GM10248 (cell line): ENCODE measurements around the gene PLXNA3.

Source experiments
- CTCF ChIA-PET: fragments of 300-600 bp; sonication (Branson Sonifier 250); formaldehyde crosslinking; extraction: SDS; loops from one replicate; lab custom pipeline; 2021; ENCODE audit warnings: antibody characterized with exemption; lab: Yijun Ruan, JAX
- POLR2A ChIA-PET: fragments of 350-650 bp; sonication (Branson Sonifier 250); formaldehyde crosslinking; extraction: SDS; loops from one replicate; lab custom pipeline; 2020; ENCODE audit warnings: antibody characterized with exemption; lab: Yijun Ruan, JAX
- DNase-seq: peaks from one replicate; pipeline ENCODE4 v3.0.0; 2012; ENCODE audit errors: extremely low spot score
- CTCF ChIP-seq: IDR thresholded peaks from 2 replicates; pipeline ENCODE4 v1.5.1; 2012; ENCODE audit warnings: mild to moderate bottlenecking, low read depth; ENCODE audit errors: extremely low read depth, missing control alignments, control extremely low read depth

PLXNA3 gene

GRCh38 chrX:154467556-154467955 is 9.5 kb downstream of the PLXNA3 start:
- no peak for DNase-seq
- POLR2A ChIA-PET = no interaction called here
- CTCF ChIA-PET = interaction anchor here (1.5 kb wide), 1 partner anchor 28 kb away, joined by 4 read pairs; no protein-coding TSS in a partner anchor
- TF ChIP-seq CTCF = no peak

GRCh38 chrX:154468217-154468616 is 10.1 kb downstream of the PLXNA3 start:
- CTCF ChIA-PET = interaction anchor here (1.5 kb wide), 1 partner anchor 28 kb away, joined by 4 read pairs; no protein-coding TSS in a partner anchor

GRCh38 chrX:154469114-154469513 is 11.0 kb downstream of the PLXNA3 start:
- CTCF ChIA-PET = no interaction called here
- no peak for DNase-seq
- no peak for TF ChIP-seq CTCF
- POLR2A ChIA-PET = no interaction called here

More at GRCh38 chrX:154468217-154468616, 10.1 kb downstream of the PLXNA3 start:
- no peak for DNase-seq
- POLR2A ChIA-PET = no interaction called here
- no peak for TF ChIP-seq CTCF

- TF ChIP-seq CTCF = no peak
- CTCF ChIA-PET = no interaction called here
- no peak for DNase-seq
- POLR2A ChIA-PET = no interaction called here
Observed at GRCh38 chrX:154469880-154470279, 11.8 kb downstream of the PLXNA3 start.

GRCh38 chrX:154470434-154470833 is 12.4 kb downstream of the PLXNA3 start:
- ChIA-PET CTCF (no interaction called here), POLR2A (interaction anchor here (0.6 kb wide), 1 partner anchor 580 kb away, joined by 3 read pairs; no protein-coding TSS in a partner anchor)
- TF ChIP-seq CTCF = no peak
- DNase-seq = no peak

- POLR2A ChIA-PET = interaction anchor here (0.6 kb wide), 1 partner anchor 581 kb away, joined by 3 read pairs; no protein-coding TSS in a partner anchor
- CTCF ChIA-PET = no interaction called here
- TF ChIP-seq CTCF = no peak
Observed at GRCh38 chrX:154470914-154471568, 13.0 kb downstream of the PLXNA3 start.

More at GRCh38 chrX:154470914-154471568, 13.0 kb downstream of the PLXNA3 start:
- DNase-seq = no peak
